ENCODE results near the gene CYP8B1. TPM values are rescaled to one million over a fixed set of nuclear protein-coding genes. Genes with fewer than 3 reads are reported as not detected.

Gene CYP8B1
- total and polyA plus RNA-seq, 9 of the 15 experiments (the other 6 are each of a cell fraction or from before 2014, with no cell fraction given): 0.04 TPM; not detected in 8

DNA sequence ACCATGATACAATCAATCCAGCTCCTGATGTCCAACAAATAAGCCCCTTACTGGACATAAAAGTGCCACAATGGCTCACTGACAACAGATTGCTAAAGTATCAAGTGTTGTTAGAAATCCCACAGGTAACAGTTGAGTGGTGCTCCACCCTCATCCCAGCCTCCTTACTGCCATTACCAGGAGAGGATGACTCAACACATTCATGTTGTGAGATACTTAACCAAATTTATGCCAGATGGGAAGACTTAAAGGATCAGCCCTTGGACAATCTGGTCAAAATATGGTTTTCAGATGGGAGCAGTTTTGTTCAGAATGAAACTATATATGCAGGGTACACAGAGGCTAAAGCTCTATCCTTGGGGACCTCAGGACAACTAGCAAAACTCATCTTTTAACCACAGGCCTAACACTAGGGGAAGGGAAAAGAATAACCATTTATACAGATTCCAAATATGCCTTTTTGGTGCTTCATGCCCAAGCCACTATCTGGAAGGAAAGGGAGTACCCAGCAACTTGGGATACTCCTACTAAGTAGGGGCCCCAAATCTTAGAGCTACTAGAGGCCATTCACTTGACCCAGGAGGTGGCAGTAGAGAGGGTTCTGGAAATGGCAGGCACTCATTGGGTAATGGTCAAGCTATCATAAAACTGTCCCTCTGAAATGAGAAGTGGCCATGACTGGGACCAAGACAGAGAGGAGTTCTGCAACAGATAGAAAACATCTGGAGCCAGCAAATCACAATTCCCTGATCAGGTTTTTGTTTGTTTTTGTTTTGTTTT, 23.4 kb upstream of the CYP8B1 start:
- H3K9me3 ChIP-seq (replicated peaks; ENCODE audit: control insufficient read depth, insufficient read depth, low read depth, low read length): no peaks in the 10 kb centered on the region
- no peaks in the 10 kb centered on the region for H3K27me3 ChIP-seq (ENCODE audit: control insufficient read depth in 2 of 2, insufficient read depth in 2 of 2, low read length in 2 of 2)
- no peak overlapping the region for H3K4me2 ChIP-seq (ENCODE audit: insufficient read depth, low read length)
- CTCF ChIA-PET (ENCODE audit: low intra/inter-chr PET ratio): interaction anchor here (0.6 kb wide), 1 partner anchor 10 kb away, joined by 5 read pairs; no protein-coding TSS in a partner anchor
- no peaks in the 10 kb centered on the region; a peak in 1 of 5 replicates for H3K4me1 ChIP-seq (replicated peaks in 1 of 2; ENCODE audit: control insufficient read depth in 2 of 2, insufficient read depth in 2 of 2, low read length in 2 of 2)
- intact Hi-C loops (cut with micrococcal nuclease): no loop called here
- in situ Hi-C loops (cut with MboI): no loop called here
- H3K36me3 ChIP-seq (ENCODE audit: control insufficient read depth, insufficient read depth, low read length): no peaks in the 10 kb centered on the region
- DNase-seq (ENCODE audit: extremely low read depth in 1 of 4, low spot score in 3 of 4) (no peak), ATAC-seq (peak; percentile 87), FAIRE-seq (no peak)
- no peak overlapping the region for H3K4me3 ChIP-seq
- POLR2A ChIA-PET: interaction anchor here (0.7 kb wide), 1 partner anchor 10 kb away, joined by 3 read pairs; no protein-coding TSS in a partner anchor
- H3K9ac ChIP-seq (ENCODE audit: insufficient read depth in 1 of 2, low read depth in 2 of 2, low read length in 2 of 2): no peak overlapping the region
- H3K27ac ChIP-seq (ENCODE audit: extremely low read depth, low read depth, low read length): no peak overlapping the region
- BruUV-seq (replicated peaks): no TSS peak
- no peak overlapping the region for H2AFZ ChIP-seq (ENCODE audit: low read depth, low read length)
- TF ChIP-seq, protein P1, sequence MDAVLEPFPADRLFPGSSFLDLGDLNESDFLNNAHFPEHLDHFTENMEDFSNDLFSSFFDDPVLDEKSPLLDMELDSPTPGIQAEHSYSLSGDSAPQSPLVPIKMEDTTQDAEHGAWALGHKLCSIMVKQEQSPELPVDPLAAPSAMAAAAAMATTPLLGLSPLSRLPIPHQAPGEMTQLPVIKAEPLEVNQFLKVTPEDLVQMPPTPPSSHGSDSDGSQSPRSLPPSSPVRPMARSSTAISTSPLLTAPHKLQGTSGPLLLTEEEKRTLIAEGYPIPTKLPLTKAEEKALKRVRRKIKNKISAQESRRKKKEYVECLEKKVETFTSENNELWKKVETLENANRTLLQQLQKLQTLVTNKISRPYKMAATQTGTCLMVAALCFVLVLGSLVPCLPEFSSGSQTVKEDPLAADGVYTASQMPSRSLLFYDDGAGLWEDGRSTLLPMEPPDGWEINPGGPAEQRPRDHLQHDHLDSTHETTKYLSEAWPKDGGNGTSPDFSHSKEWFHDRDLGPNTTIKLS (IDR thresholded peaks at IDR 0.05; ENCODE audit: borderline replicate concordance, low read depth): no peak
- TF ChIP-seq HDGF (IDR thresholded peaks at IDR 0.05) (no peak), RAD21 (CRISPR knock-in tag; conservative IDR thresholded peaks at IDR 0.05 in 1 of 2, IDR thresholded peaks at IDR 0.05 in 1 of 2) (0 out of 4 replicates have a peak, but pooled peaks of 1 of the 2 experiments have one; percentile 10), NCOA1 (IDR thresholded peaks at IDR 0.05; ENCODE audit: low read depth) (no peak), SIRT6 (IDR thresholded peaks at IDR 0.05; ENCODE audit: low read depth, low read length) (no peak), MAFF (IDR thresholded peaks at IDR 0.05; ENCODE audit: low read length) (no peak)
- TF ChIP-seq, protein P2, sequence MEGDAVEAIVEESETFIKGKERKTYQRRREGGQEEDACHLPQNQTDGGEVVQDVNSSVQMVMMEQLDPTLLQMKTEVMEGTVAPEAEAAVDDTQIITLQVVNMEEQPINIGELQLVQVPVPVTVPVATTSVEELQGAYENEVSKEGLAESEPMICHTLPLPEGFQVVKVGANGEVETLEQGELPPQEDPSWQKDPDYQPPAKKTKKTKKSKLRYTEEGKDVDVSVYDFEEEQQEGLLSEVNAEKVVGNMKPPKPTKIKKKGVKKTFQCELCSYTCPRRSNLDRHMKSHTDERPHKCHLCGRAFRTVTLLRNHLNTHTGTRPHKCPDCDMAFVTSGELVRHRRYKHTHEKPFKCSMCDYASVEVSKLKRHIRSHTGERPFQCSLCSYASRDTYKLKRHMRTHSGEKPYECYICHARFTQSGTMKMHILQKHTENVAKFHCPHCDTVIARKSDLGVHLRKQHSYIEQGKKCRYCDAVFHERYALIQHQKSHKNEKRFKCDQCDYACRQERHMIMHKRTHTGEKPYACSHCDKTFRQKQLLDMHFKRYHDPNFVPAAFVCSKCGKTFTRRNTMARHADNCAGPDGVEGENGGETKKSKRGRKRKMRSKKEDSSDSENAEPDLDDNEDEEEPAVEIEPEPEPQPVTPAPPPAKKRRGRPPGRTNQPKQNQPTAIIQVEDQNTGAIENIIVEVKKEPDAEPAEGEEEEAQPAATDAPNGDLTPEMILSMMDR (IDR thresholded peaks at IDR 0.05 in 2 of 3, conservative IDR thresholded peaks at IDR 0.05 in 1 of 3; ENCODE audit: insufficient read depth in 2 of 3, low read depth in 1 of 3, low read length in 3 of 3): peak; percentile 29 to 38 (median 30); a peak in 2 of 6 replicates
- TF ChIP-seq, protein P3, sequence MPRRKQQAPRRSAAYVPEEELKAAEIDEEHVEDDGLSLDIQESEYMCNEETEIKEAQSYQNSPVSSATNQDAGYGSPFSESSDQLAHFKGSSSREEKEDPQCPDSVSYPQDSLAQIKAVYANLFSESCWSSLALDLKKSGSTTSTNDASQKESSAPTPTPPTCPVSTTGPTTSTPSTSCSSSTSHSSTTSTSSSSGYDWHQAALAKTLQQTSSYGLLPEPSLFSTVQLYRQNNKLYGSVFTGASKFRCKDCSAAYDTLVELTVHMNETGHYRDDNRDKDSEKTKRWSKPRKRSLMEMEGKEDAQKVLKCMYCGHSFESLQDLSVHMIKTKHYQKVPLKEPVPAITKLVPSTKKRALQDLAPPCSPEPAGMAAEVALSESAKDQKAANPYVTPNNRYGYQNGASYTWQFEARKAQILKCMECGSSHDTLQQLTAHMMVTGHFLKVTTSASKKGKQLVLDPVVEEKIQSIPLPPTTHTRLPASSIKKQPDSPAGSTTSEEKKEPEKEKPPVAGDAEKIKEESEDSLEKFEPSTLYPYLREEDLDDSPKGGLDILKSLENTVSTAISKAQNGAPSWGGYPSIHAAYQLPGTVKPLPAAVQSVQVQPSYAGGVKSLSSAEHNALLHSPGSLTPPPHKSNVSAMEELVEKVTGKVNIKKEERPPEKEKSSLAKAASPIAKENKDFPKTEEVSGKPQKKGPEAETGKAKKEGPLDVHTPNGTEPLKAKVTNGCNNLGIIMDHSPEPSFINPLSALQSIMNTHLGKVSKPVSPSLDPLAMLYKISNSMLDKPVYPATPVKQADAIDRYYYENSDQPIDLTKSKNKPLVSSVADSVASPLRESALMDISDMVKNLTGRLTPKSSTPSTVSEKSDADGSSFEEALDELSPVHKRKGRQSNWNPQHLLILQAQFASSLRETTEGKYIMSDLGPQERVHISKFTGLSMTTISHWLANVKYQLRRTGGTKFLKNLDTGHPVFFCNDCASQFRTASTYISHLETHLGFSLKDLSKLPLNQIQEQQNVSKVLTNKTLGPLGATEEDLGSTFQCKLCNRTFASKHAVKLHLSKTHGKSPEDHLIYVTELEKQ (CRISPR knock-in tag; IDR thresholded peaks at IDR 0.05): no peak
- TF ChIP-seq, protein P4, sequence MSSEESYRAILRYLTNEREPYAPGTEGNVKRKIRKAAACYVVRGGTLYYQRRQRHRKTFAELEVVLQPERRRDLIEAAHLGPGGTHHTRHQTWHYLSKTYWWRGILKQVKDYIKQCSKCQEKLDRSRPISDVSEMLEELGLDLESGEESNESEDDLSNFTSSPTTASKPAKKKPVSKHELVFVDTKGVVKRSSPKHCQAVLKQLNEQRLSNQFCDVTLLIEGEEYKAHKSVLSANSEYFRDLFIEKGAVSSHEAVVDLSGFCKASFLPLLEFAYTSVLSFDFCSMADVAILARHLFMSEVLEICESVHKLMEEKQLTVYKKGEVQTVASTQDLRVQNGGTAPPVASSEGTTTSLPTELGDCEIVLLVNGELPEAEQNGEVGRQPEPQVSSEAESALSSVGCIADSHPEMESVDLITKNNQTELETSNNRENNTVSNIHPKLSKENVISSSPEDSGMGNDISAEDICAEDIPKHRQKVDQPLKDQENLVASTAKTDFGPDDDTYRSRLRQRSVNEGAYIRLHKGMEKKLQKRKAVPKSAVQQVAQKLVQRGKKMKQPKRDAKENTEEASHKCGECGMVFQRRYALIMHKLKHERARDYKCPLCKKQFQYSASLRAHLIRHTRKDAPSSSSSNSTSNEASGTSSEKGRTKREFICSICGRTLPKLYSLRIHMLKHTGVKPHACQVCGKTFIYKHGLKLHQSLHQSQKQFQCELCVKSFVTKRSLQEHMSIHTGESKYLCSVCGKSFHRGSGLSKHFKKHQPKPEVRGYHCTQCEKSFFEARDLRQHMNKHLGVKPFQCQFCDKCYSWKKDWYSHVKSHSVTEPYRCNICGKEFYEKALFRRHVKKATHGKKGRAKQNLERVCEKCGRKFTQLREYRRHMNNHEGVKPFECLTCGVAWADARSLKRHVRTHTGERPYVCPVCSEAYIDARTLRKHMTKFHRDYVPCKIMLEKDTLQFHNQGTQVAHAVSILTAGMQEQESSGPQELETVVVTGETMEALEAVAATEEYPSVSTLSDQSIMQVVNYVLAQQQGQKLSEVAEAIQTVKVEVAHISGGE (CRISPR knock-in tag; IDR thresholded peaks at IDR 0.05): no peak
- H3K79me2 ChIP-seq (ENCODE audit: control insufficient read depth, insufficient read depth, low read length): no peaks in the 10 kb centered on the region
- H4K20me1 ChIP-seq (replicated peaks; ENCODE audit: control insufficient read depth, insufficient read depth, low read length): no peaks in the 10 kb centered on the region
- H3K9me1 ChIP-seq (ENCODE audit: control insufficient read depth, insufficient read depth, low read length): no peaks in the 10 kb centered on the region

Data from K562 (cell line).